Measurements from ENCODE around the gene RNU5D-1.

The RNU5D-1 gene

DNA sequence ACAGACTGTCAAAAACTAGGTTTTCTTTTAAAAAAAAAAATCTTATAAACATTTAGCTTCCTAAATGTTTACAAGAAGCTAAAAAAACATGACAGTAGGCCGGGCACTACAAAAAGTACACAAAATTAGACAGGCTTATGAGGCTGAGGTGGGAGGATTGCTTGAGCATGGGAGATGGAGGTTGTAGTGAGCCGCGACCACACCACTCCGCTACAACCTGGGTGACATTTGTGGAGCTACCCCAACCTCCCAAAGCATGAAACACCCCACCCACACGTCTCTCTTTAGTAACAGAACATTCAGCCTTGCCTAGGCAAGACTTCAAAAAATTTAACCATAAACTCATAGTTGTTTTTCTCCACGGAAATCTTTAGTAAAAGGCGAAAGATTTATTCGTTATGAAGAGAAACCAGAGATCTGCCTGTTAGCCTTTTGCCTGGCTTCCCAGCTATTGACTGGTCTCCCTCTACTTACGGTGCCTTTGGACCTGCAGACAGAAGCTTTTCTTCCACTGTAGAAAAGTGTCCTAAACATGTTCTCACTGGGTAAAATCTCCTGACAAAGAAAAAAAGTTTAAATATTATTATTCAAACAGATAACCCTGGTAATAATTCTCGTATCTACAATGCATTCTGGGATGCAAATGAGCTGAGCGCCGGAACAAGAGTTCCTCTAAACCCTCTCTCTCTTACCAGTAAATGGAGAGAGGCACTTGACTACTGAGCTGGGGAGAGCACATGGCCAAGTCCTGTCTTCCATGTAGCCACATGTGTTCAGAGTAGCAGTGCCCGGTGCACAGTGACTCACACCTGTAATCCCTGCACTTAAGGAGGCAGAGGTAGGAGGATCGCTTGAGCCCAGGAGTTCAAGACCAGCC is 9.2 kb downstream of the RNU5D-1 start:
- DNase-seq (ENCODE audit: low spot score in 2 of 2) = peak; percentile 94 to 99
- H3K36me3 ChIP-seq (replicated peaks) = no peaks in the 10 kb centered on the region
- peaks cover 6% of the 10 kb centered on the region for H3K4me1 ChIP-seq
- H3K27me3 ChIP-seq (ENCODE audit: low read depth) = no peaks in the 10 kb centered on the region
- no peaks in the 10 kb centered on the region for H3K9me3 ChIP-seq
- H3K4me3 ChIP-seq = no peak overlapping the region
- in situ Hi-C loops (cut with MboI; ENCODE audit: low sequenced_read_pairs) = loop anchor here (25.0 kb wide), 1 partner anchor 591 kb away; no protein-coding TSS in a partner anchor

DNA sequence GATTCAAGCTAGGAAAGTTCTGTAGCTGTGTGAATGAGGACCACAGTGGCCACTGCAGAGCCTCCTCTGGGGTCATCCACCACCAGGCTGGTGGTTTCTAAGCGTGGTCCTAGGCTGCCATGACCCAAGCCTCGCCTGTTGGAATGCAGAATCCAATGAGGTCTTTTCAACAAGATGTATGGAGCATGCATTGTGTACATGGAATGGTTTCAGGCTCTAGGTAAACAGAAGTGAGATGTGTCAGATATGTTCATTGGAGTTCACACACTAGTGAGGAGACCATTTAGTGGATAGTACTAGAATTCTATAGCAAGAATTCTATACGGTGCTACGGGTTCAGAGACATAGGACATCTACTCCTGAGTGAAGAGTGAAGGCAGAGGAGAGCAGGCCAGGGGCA is 10.7 kb downstream of the RNU5D-1 start:
- in situ Hi-C loops (cut with MboI; ENCODE audit: low sequenced_read_pairs) = loop anchor here (25.0 kb wide), 1 partner anchor 592 kb away; no protein-coding TSS in a partner anchor
- H3K36me3 ChIP-seq (replicated peaks) = no peaks in the 10 kb centered on the region
- peaks cover 6% of the 10 kb centered on the region for H3K4me1 ChIP-seq
- no peaks in the 10 kb centered on the region for H3K27me3 ChIP-seq (ENCODE audit: low read depth)
- DNase-seq (ENCODE audit: low spot score in 2 of 2) = peak in 1 of 2 experiments; percentile 23
- no peaks in the 10 kb centered on the region for H3K9me3 ChIP-seq
- no peak overlapping the region for H3K4me3 ChIP-seq

DNA sequence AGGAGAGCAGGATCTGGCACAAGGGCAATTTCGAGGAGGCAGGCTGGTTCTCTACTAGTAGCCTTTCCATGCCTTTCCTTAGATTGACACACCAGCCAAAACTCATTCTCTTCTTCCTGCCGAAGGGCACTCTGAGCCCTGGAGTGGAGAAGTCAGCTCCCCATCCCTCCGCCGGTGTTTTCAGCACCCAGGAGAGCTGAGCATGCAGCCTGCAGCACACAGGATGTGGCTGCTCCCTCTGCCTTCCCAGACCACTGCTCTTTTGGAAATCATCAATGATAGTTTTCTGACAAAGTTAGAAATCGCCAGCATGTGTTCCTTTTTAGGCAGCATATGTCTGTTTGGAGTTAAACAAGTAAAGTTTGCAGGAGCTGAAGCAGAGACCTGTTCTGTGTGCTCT is 11.7 kb downstream of the RNU5D-1 start:
- Histone ChIP-seq H3K36me3 (replicated peaks) (no peaks in the 10 kb centered on the region), H3K27me3 (ENCODE audit: low read depth) (no peaks in the 10 kb centered on the region), H3K9me3 (no peaks in the 10 kb centered on the region), H3K4me3 (no peak overlapping the region), H3K4me1 (peaks cover 6% of the 10 kb centered on the region)
- no peak for DNase-seq (ENCODE audit: low spot score in 2 of 2)
- in situ Hi-C loops (cut with MboI; ENCODE audit: low sequenced_read_pairs) = loop anchor here (25.0 kb wide), 1 partner anchor 593 kb away; no protein-coding TSS in a partner anchor

DNA sequence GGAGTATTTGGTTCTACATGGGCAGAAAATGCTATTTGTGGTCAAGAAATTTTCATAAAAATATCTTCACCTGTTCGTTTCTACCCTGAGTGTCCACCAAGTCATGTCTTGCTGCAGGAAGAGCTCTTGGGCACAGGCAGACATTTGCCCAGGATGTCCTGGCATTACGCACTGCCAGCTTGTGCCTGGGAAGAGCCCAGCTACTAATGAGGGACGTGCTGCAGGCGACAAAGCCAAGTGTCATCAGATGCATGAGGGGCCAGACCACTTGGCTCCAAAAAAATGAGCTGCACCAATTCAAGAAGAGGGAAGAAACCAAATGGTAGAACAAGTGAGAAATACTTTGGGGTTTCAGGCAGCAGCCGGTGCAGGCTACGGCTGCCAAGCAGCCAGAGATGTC is 12.9 kb downstream of the RNU5D-1 start:
- Histone ChIP-seq H3K4me3 (no peak overlapping the region), H3K36me3 (replicated peaks) (no peaks in the 10 kb centered on the region), H3K9me3 (no peaks in the 10 kb centered on the region), H3K27me3 (ENCODE audit: low read depth) (no peaks in the 10 kb centered on the region), H3K4me1 (peaks cover 6% of the 10 kb centered on the region)
- in situ Hi-C loops (cut with MboI; ENCODE audit: low sequenced_read_pairs) = loop anchor here (25.0 kb wide), 1 partner anchor 594 kb away; no protein-coding TSS in a partner anchor
- DNase-seq (ENCODE audit: low spot score in 2 of 2) = no peak

DNA sequence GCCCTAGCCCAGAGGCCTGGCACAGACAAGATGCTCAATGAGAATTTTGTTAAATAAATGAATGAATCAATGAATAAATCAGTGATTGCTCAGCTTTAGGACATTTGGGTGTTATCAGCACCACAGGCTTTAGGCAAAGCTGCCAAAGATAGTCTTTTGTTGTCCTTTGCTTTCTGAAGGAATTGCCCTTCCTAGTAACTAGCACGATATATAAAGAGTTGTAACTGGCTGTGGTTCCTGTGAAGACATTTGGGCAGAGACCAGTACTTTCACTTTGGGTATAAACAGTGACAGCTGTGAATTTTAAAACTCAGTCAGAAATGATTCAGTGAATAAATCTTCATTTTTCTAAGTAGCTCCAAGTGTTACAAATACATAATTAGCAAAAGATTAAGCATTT is 13.3 kb downstream of the RNU5D-1 start:
- no peak for DNase-seq (ENCODE audit: low spot score in 2 of 2)
- Histone ChIP-seq H3K4me3 (no peak overlapping the region), H3K9me3 (no peaks in the 10 kb centered on the region), H3K36me3 (replicated peaks) (no peaks in the 10 kb centered on the region), H3K27me3 (ENCODE audit: low read depth) (no peaks in the 10 kb centered on the region), H3K4me1 (peaks cover 6% of the 10 kb centered on the region)
- in situ Hi-C loops (cut with MboI; ENCODE audit: low sequenced_read_pairs) = loop anchor here (25.0 kb wide), 1 partner anchor 595 kb away; no protein-coding TSS in a partner anchor

DNA sequence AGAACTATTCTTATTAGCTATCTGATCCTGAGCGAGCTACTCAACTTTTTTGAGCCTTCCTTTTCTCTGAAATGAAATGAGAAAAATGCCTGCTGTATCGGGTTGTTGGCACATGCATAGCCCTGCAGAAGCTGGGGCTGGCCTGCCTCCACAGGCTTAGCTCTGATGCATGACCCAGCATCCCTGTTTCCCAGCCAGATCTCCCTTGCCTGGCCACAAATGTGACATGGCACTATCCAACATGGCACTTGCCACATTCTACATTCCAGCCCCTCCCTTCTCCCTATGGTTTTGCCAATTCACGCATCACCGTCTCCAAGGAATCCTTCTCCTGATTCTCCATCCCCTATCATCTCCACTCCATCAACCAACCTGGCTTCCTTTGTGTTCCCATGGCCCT is 13.8 kb downstream of the RNU5D-1 start:
- in situ Hi-C loops (cut with MboI; ENCODE audit: low sequenced_read_pairs) = loop anchor here (25.0 kb wide), 1 partner anchor 595 kb away; no protein-coding TSS in a partner anchor

DNA sequence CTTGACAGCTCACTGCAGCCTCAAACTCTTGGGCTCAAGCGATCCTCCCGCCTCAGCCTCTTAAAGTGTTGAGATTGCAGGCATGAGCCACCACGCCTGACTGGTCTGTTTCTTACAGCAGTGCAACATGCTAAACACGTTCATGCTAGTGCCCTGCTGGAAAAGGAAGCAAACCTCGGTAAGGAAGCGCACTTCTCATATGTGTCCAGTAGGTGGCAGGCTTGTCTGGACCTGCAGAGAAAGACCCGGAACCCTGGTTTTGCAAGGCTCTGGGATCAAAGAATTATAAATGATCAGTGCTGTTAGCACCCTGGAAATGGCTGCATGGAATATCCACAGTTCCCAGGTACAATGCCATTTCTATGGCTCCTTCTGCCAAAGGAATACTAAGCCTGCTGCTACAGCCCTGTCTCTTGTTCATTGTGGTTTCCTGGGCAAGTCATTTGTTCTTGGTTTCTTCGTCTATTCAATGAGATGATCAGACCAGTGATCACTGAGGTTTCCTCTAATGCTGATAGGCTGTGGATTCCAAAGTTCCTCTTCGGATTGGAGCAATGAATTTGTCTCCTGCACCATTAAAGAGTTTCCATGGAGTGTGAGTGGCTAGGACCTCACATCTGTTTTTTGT is 15.9 kb downstream of the RNU5D-1 start:
- Histone ChIP-seq H3K36me3 (replicated peaks) (no peaks in the 10 kb centered on the region), H3K9me3 (no peaks in the 10 kb centered on the region), H3K27me3 (ENCODE audit: low read depth) (peaks cover 14% of the 10 kb centered on the region), H3K4me3 (no peak overlapping the region), H3K4me1 (no peaks in the 10 kb centered on the region)
- in situ Hi-C loops (cut with MboI; ENCODE audit: low sequenced_read_pairs) = loop anchor here (25.0 kb wide), 1 partner anchor 597 kb away; no protein-coding TSS in a partner anchor
- DNase-seq (ENCODE audit: low spot score in 2 of 2) = peak; percentile 59 to 80

More for the DNA sequence above, 13.8 kb downstream of the RNU5D-1 start:
- no peaks in the 10 kb centered on the region for H3K9me3 ChIP-seq
- peaks cover 4% of the 10 kb centered on the region for H3K4me1 ChIP-seq
- no peaks in the 10 kb centered on the region for H3K36me3 ChIP-seq (replicated peaks)
- no peak overlapping the region for H3K4me3 ChIP-seq
- DNase-seq (ENCODE audit: low spot score in 2 of 2) = no peak
- no peaks in the 10 kb centered on the region for H3K27me3 ChIP-seq (ENCODE audit: low read depth)

DNA sequence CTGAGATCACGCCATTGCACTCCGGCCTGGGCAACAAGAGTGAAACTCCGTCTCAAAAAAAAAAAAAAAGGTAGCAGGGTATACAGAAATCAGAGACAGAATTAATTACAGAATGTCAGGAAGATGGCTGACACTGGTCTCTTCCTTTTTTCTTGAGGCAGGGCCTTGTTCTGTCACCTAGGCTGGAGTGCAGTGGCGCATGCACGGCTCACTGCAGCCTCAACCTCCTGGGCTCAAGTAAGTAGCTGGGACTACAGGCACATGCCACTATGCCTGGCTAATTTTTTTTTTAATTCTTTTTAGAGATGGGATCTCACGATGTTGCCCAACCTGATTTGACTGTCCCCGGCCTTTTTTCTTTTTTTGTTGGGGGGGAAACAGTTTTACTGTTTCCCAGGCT is 16.4 kb downstream of the RNU5D-1 start:
- H3K27me3 ChIP-seq (ENCODE audit: low read depth) = peaks cover 14% of the 10 kb centered on the region
- no peaks in the 10 kb centered on the region; the same call in 1 of the 2 replicates for H3K9me3 ChIP-seq
- no peak overlapping the region for H3K4me3 ChIP-seq
- no peak for DNase-seq (ENCODE audit: low spot score in 2 of 2)
- H3K4me1 ChIP-seq = no peaks in the 10 kb centered on the region
- H3K36me3 ChIP-seq (replicated peaks) = no peaks in the 10 kb centered on the region
- in situ Hi-C loops (cut with MboI; ENCODE audit: low sequenced_read_pairs) = loop anchor here (25.0 kb wide), 1 partner anchor 598 kb away; no protein-coding TSS in a partner anchor

DNA sequence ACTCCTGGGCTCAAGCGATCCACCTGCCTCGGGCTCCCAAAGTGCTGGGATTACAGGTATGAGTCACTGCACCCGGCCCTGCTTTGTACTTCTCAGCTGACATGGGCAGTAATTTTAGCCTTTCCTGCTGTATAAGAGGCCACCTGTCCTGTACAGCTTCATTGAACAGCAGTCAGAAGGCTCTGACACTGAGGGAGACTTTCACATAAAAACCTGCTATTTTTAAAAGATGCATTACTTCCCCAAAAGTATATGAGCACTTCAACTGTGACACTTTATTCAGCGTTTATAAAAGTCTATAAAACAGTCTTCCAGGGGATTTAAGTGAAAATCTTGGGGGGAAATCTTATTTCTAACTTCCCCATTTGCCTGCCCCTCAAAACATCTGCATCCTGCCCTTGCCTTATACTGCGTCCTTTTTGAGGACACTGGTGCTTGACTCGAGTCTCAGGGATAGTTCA is 17.6 kb downstream of the RNU5D-1 start:
- H3K36me3 ChIP-seq (replicated peaks) = no peaks in the 10 kb centered on the region
- in situ Hi-C loops (cut with MboI; ENCODE audit: low sequenced_read_pairs) = loop anchor here (25.0 kb wide), 1 partner anchor 599 kb away; no protein-coding TSS in a partner anchor
- no peak for DNase-seq (ENCODE audit: low spot score in 2 of 2)
- peaks cover 14% of the 10 kb centered on the region for H3K27me3 ChIP-seq (ENCODE audit: low read depth)
- H3K9me3 ChIP-seq = no peaks in the 10 kb centered on the region; the same call in 1 of the 2 replicates
- peaks cover 5% of the 10 kb centered on the region; the same call in 1 of the 2 replicates for H3K4me1 ChIP-seq
- H3K4me3 ChIP-seq = no peak overlapping the region

DNA sequence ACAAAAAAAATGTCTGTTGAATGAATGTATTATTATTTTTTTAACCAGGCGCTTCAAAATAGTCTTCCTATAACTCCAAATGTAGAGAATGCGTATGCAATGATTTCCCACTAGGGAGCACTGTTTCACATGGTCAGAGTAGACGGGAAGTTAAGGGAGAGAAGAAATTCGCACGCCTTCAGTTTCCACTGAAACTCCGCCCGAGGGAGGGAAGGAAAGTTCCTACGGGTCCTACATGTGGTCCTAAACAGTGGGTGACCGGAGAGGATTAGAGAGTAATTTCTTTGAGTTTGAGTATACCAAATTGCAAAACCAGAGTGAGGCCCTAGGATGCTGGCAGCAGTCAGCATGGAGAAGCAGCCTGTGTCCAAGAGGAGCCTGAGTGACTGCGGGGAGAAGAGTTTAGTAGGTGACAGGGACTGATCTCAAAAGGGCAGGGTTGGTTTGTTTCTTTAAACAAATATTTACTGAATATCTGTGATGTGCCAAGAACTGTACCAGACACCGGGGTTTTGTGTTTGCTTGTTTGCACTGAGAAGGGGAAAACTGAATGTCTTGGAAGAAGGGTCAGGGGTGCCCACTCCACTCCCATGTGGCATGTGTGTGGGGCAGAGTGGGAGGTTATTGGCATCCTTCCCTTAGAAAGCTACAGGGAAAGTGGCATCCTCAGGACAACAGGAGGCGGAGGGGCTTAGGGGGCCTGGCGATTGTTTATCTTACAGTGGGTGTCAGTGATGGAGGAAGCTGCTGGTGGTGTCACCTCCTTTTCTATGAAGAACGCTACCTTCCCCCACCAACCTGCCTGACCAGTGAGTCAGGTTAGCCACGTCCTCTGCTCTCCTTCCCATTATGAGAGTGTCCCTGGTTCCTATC is 22.8 kb downstream of the RNU5D-1 start:
- no peaks in the 10 kb centered on the region; the same call in 1 of the 2 replicates for H3K9me3 ChIP-seq
- H3K36me3 ChIP-seq (replicated peaks) = no peaks in the 10 kb centered on the region
- in situ Hi-C loops (cut with MboI; ENCODE audit: low sequenced_read_pairs) = loop anchor here (25.0 kb wide), 1 partner anchor 604 kb away; no protein-coding TSS in a partner anchor
- peaks cover 5% of the 10 kb centered on the region; the same call in 1 of the 2 replicates for H3K4me1 ChIP-seq
- DNase-seq (ENCODE audit: low spot score in 2 of 2) = peak; percentile 72 to 79
- no peak overlapping the region for H3K4me3 ChIP-seq
- H3K27me3 ChIP-seq (ENCODE audit: low read depth) = peaks cover 14% of the 10 kb centered on the region

DNA sequence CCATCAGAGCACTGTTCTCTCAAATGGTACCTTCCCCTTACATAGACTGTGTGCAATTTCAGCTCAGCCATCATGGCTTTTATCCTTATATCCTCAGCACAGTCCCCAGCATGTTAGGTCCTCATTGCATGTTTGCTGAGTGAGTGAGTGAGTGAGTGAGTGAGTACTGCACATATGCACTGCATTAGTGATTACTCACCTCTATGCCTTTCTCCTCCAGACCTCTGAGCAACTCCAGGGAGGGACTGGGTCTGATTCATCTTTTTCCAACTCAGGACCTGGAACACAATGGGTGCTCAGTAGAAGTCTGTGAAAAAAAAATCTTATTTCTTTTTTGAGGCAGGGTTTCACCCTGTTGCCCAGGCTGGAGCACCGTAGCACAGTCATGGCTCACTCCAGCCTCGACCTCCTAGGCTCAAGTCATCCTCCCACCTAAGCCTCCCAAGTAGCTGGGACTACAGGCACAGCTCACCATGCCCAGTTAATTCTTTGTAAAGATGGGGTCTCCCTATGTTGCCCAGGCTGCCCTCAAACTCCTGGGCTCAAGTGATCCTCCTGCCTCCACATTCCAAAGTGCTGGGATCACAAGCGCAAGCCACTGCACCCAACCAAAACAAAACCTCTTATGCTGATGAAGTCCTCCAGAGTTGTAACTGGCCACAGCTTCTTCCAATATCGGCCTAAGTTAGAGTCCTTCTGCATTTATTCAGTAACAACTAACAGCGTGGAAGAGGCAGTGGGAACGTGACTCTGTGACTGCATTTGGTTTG is 23.7 kb downstream of the RNU5D-1 start:
- Histone ChIP-seq H3K36me3 (replicated peaks) (no peaks in the 10 kb centered on the region), H3K27me3 (ENCODE audit: low read depth) (peaks cover 14% of the 10 kb centered on the region), H3K4me3 (no peak overlapping the region), H3K9me3 (no peaks in the 10 kb centered on the region; the same call in 1 of the 2 replicates), H3K4me1 (peaks cover 5% of the 10 kb centered on the region; the same call in 1 of the 2 replicates)
- in situ Hi-C loops (cut with MboI; ENCODE audit: low sequenced_read_pairs) = loop anchor here (25.0 kb wide), 1 partner anchor 605 kb away; no protein-coding TSS in a partner anchor
- DNase-seq (ENCODE audit: low spot score in 2 of 2) = no peak

DNA sequence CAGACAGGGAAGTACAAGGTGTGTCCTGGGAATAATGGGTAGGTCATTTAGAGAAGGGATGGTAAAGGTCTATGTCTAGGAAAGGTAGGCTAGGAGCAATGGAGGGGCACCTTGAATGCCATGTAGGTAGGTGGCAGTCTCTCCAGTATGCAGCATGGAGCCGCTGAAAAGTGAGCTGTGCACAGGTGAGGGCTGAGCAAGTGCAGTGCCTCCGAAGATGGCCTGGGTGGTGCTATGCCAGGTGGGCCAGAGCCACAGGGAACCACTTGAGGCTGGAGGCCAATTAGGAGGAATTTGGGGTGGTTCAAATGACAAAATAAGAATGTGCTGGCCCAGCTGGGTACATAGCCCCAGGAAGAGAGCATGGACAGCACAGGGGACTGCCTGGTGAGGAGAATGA is 25.0 kb downstream of the RNU5D-1 start:
- no peak for DNase-seq (ENCODE audit: low spot score in 2 of 2)
- no peak overlapping the region for H3K4me3 ChIP-seq
- H3K9me3 ChIP-seq = no peaks in the 10 kb centered on the region; the same call in 1 of the 2 replicates
- in situ Hi-C loops (cut with MboI; ENCODE audit: low sequenced_read_pairs) = loop anchor here (25.0 kb wide), 1 partner anchor 606 kb away; no protein-coding TSS in a partner anchor
- H3K36me3 ChIP-seq (replicated peaks) = no peaks in the 10 kb centered on the region
- peaks cover 5% of the 10 kb centered on the region; the same call in 1 of the 2 replicates for H3K4me1 ChIP-seq
- peaks cover 4% of the 10 kb centered on the region; the same call in 1 of the 2 replicates for H3K27me3 ChIP-seq (ENCODE audit: low read depth)
